GM10266 (cell line): ENCODE data around the gene ZC3H6.
"Not testable (repeated sequence)": the region's sequence is repeated elsewhere in the genome, so short reads cannot be mapped to it uniquely, and the experiment has no call there.

Source experiments
- DNase-seq: peaks from one replicate; pipeline ENCODE4 v3.0.0; 2012; ENCODE audit errors: extremely low spot score
- TF ChIP-seq, protein P1 (sequence below): IDR thresholded peaks from 2 replicates; pipeline ENCODE4 v1.5.1; 2012; ENCODE audit warnings: mild to moderate bottlenecking, low read depth; ENCODE audit not compliant: control insufficient read depth, insufficient read depth; ENCODE audit errors: missing control alignments

The ZC3H6 gene

DNA sequence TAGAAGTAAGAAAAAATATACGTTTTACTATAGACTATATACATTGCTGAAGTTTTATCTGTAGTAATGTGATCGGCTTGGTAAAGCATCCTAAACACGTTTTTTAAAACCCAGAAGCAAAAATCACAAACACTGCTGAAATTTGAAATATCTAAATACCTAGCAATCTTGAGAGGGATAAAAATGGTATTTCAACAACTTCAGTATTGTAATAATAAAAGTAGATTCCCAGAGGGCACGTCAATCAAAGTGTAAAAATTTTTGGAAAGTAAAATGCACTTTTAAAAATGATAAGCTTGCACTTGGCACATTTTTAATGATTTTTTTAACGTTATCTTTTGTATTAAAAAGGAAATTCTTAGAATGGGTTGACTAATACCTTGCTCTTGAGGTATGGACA, 1.6 kb downstream of the ZC3H6 start:
- DNase-seq = no peak
- TF ChIP-seq, protein P1, sequence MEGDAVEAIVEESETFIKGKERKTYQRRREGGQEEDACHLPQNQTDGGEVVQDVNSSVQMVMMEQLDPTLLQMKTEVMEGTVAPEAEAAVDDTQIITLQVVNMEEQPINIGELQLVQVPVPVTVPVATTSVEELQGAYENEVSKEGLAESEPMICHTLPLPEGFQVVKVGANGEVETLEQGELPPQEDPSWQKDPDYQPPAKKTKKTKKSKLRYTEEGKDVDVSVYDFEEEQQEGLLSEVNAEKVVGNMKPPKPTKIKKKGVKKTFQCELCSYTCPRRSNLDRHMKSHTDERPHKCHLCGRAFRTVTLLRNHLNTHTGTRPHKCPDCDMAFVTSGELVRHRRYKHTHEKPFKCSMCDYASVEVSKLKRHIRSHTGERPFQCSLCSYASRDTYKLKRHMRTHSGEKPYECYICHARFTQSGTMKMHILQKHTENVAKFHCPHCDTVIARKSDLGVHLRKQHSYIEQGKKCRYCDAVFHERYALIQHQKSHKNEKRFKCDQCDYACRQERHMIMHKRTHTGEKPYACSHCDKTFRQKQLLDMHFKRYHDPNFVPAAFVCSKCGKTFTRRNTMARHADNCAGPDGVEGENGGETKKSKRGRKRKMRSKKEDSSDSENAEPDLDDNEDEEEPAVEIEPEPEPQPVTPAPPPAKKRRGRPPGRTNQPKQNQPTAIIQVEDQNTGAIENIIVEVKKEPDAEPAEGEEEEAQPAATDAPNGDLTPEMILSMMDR = no peak

DNA sequence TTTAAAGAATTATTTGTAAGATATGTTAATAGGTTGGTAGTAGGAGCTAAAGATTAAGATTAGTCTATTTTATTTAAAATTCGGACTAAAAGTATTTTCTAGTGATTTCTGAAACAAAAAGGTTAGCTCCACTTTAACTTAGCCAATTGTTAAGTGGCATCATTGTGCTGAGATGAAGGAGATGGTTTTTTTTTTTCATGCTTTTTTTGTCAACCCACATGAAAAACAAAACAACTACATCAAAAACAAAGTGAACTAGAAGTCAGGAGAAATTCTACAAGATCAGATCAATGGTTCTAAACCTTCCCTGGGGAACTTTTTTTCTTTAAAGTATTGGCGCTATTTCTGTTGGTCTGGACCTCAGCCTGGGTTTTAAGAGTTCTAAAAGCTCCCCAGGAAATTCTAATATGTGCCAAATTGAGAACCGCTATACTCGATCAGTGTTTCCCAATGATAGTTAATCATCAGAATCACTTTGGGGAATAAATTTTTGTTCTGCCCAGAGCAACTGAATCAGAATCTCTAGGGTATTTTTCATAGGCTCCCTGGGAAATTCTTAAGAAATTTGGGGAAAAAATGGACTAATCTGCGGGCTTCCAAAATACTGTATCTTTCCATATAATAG, 2.3 kb downstream of the ZC3H6 start:
- DNase-seq = no peak
- TF ChIP-seq, protein P1 = no peak

DNA sequence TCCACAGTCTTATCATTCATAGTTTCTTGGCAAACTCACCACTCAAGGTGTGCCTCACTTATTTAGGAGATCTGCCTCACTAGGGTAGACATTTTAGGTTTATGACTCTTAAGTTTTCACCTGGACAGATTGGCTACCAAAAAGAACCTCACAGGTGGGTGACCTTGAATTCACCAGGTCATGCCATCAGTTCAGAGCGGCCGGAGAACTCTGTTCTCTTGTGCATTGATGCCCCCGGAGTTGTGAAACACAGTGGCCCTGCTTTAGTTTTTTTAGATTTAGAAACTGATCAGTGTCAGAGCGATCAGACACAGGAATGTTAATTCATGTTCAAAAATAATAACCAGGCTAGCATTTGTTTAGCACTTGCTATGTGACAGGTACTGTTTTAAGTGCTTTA, 6.7 kb downstream of the ZC3H6 start:
- DNase-seq = not testable (repeated sequence)

DNA sequence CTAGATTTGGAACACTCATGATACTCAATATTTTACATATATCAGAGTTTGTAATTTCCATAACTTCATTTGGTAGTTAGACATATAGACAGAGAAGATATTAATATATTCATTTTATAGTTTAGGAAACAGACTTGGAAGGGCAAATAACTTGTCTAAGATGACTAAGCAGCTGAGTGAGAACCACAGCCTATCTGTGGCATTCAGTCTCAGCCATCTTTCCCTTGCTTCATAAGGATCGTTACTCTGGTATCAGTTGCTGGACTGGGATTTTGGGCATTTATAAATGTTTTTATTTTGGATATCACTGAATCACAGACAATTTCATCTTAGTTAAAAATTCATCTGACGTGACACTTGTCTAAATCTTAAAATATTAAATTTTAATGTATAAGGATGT, 8.1 kb downstream of the ZC3H6 start:
- not testable (repeated sequence) for DNase-seq

DNA sequence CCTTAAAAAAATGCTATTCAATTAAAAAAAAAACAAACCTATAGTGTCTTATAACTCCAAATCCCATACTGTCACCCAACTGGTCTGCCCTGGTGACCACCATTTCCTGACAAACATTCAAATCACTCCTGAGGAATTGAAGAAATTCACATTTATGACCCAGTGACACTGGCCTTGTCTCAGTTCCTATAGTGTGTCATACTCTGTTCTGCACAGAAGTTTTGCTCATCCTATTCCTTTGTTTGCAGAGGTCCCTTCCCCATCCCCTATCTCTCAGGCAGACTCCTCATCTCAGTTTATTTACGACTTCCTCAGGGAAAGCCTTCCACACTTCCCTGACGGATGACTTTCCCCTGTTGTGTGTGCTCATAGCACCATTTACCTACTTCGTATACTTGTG, 14.7 kb downstream of the ZC3H6 start:
- no peak for DNase-seq
- TF ChIP-seq, protein P1 = no peak

DNA sequence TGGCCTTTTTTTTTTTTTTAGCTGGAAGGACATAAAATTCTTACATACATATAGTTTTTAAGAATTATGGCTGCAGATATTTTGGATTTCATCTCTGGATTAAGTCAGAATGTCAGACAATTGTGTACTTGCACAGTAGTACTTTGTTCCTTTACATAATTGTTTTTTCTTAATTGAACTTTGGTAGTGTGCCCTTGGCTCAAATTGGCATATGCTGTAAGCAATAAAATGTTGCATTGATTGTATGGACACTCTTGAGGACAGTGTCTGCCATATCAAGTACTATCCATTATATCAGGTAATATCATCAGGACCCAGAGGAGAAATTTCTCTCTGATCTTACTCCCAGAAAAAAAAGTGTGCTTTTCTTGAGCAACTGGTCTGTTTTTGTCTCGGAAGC, 15.3 kb downstream of the ZC3H6 start:
- DNase-seq = no peak
- TF ChIP-seq, protein P1 = no peak

DNA sequence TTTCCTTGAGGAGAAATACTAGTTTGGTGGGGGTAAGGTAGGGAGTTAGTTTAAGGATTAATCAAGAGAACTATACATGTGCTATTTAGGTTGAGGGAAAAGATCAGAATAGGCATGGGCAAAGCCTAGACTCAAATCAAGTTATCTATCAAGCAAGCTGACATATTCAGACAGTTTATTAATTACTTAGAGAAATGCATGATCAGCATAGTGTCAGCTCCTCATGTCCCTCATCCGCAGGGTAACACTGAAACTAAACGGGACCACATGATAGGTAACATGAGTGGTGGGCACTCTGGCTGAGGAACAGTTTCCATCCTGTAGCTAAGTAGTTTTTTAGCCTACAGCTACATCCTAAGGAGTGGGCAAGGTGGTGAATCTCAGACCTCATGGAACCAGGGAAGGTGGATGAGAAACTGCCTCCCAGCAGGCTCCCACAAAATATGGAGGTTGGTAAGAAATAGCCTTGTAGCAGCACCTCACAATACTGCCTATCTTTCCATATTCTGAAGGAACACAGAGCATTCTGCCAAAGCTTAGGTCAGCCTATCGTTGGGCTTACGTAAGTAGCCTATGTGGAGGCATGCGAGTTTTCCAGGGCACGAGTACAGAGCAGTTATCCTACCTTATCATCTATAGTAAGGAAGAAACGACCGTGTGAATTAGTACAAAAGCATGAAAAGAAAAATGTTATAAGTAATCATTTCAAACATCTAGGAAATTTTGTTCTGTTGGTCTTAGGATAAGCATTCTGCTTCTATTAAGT, 18.4 kb downstream of the ZC3H6 start:
- TF ChIP-seq, protein P1 = no peak
- no peak for DNase-seq

DNA sequence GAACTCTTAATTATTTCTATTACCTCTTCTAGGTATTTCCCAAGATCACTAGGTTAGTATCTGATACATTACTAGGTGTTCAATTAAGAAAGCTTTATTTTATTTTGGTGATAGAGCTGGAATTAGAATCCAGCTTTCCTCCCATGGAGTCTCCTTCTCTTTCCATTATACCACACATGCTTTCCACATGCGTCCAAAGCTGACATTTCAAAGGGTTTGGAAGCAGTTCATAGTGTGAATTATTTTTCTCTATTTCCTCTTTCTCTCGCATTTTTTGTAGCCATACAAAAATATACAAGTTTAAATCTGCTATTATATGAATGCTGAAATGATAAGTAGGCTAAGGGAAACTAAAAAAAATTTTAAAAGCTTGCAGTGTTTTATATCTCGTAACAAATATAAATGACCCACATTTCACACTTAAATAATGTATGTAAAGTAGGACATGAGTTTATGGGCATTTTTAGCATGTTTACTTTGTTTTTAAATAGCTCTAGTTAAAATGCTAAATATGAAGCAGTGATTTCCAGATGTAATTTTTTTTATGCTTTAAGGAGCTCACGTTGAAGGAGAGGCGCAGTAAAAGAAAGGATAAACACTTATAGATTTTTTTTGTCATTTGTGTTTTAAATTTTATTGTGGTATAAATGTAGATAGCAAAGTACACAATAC, 20.1 kb downstream of the ZC3H6 start:
- TF ChIP-seq, protein P1 = no peak
- no peak for DNase-seq
